Measurements from ENCODE around the gene HCRTR1.
A peak's percentile ranks its signal among the peaks of the same experiment; 100 is the strongest.

Gene HCRTR1

DNA sequence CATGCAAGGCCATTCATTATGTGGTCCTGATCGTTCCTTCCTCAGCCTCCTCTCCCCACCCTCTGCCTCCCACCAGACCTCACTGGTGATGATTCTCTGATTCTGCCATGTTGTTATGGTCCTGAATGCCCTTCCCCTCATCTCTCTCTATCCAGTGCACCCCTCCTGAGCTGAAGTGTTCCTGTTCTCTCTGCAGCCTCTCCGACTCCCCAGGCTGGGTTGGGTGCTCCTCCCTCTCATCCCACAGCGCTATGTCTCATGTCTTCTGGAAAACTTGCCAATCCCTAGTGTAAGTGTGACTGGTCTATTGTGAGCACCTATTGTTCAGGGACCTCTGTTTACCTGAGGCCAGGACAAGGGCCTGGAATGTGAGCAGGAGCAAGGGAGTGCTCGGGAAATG, 38.3 kb downstream of the HCRTR1 start:
- TF ChIP-seq, protein P1, sequence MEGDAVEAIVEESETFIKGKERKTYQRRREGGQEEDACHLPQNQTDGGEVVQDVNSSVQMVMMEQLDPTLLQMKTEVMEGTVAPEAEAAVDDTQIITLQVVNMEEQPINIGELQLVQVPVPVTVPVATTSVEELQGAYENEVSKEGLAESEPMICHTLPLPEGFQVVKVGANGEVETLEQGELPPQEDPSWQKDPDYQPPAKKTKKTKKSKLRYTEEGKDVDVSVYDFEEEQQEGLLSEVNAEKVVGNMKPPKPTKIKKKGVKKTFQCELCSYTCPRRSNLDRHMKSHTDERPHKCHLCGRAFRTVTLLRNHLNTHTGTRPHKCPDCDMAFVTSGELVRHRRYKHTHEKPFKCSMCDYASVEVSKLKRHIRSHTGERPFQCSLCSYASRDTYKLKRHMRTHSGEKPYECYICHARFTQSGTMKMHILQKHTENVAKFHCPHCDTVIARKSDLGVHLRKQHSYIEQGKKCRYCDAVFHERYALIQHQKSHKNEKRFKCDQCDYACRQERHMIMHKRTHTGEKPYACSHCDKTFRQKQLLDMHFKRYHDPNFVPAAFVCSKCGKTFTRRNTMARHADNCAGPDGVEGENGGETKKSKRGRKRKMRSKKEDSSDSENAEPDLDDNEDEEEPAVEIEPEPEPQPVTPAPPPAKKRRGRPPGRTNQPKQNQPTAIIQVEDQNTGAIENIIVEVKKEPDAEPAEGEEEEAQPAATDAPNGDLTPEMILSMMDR (conservative IDR thresholded peaks at IDR 0.05; ENCODE audit: control insufficient read depth, insufficient read depth, low read depth, low read length) = no peak
- DNase-seq (ENCODE audit: low read depth) = no peak
- H3K4me3 ChIP-seq (ENCODE audit: control insufficient read depth, low read depth, low read length) = no peak overlapping the region

DNA sequence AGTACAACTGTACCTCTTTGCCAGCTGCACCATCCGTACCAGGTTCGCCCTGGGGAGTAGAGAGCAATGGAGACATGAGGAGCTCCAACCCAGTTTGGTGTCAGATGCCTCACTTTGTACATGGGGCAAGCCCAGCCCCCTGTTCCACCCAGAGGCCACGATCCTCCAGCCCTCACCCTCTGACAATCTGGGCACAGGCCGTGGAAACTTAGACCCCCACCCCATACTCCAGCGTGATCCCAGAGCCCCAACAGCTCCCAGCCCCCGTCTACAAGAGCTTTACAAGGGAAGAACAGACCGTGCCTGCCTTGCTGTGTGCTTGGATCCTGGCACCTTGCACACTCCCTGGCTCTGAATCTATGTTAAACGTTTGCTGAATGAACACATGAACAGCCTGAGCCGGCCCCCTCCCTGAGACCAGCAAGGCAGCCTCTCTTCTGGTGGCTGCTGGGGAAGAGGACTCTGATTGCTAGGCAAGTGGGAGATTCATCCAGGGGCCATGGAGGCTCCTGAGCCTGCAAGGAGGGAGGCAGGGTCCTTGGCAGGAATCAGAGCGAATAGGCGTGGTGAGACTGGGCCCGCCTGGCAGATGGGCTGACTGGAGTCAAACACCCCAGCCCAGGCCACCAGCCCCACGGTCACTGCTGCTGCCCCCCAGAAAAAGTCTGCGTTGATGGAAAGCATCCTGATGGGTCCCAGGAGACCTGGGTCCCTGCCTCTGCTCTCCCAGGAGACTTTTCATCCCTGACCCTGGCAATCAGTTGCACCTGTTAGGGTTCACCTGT, 39.7 kb downstream of the HCRTR1 start:
- DNase-seq (ENCODE audit: low read depth) = no peak
- TF ChIP-seq, protein P1 (conservative IDR thresholded peaks at IDR 0.05; ENCODE audit: control insufficient read depth, insufficient read depth, low read depth, low read length) = no peak
- H3K4me3 ChIP-seq (ENCODE audit: control insufficient read depth, low read depth, low read length) = no peak overlapping the region

DNA sequence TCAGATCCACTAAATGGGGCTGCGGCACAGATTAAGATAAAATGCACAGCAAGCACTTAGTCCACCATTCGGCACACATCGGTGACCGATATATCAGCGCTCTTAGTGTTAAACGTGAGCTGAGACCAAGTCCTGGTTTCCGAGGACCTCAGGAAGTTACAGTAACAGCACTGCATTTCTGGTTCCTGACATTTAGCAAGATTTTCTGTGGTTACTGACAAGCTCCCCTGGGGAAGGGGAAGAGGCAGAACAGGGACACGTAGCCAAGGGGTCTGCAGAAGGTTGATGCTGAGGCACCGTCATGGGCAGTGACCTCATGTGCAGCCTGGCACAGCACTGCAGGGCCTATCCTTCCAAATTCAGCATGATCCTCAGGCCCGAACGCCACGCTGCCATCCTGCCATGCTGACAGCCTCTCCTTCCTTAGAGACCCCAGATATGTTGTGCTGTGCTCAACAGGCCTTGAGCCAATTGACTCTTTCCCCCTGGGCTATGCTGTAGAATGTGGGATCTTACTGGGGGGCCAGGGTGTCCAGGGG, 40.6 kb downstream of the HCRTR1 start:
- H3K4me3 ChIP-seq (ENCODE audit: control insufficient read depth, low read depth, low read length) = no peak overlapping the region
- TF ChIP-seq, protein P1 (conservative IDR thresholded peaks at IDR 0.05; ENCODE audit: control insufficient read depth, insufficient read depth, low read depth, low read length) = no peak
- DNase-seq (ENCODE audit: low read depth) = no peak

DNA sequence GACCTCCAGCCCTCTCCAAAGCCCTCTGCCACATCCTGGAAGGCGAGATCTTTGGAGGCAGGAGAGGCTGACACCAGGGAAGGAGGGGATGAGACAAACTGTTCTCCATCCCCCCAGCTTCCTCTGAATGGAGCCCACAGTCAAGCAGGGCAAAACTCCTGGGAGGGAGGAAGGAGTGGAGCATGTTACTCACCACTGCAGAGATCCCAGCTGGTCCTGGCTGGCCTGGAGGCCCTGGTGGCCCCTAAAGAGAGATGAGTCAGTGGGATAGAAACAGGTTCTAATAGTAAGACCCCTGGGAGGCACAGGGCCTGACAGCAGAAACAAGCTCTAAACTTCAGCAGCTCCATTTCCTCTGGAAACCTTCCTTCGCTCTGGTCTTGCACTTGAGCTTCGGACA, 41.2 kb downstream of the HCRTR1 start:
- TF ChIP-seq, protein P1 (conservative IDR thresholded peaks at IDR 0.05; ENCODE audit: control insufficient read depth, insufficient read depth, low read depth, low read length) = no peak
- H3K4me3 ChIP-seq (ENCODE audit: control insufficient read depth, low read depth, low read length) = no peak overlapping the region
- DNase-seq (ENCODE audit: low read depth) = peak; percentile 59

DNA sequence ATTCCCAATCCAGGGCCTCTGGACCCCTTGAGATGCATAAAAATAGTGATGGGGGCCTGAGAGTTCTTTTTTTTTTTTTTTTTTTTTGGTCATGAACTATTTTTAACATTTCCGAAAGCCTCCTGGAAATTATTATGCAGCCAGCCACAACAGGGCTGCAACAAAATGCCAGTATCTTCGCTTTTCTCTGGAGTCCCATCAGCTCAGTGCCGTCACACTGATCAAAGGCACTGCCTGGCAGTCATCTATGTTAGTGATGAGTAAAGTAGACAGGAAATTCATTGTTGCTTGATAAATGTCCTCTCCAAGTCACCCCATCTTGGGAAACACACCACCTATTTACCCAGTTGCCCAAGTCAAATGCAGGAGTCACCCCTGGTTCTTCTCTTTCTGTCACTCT, 42.4 kb downstream of the HCRTR1 start:
- no peak overlapping the region for H3K4me3 ChIP-seq (ENCODE audit: control insufficient read depth, low read depth, low read length)
- DNase-seq (ENCODE audit: low read depth) = no peak
- TF ChIP-seq, protein P1 (conservative IDR thresholded peaks at IDR 0.05; ENCODE audit: control insufficient read depth, insufficient read depth, low read depth, low read length) = no peak

DNA sequence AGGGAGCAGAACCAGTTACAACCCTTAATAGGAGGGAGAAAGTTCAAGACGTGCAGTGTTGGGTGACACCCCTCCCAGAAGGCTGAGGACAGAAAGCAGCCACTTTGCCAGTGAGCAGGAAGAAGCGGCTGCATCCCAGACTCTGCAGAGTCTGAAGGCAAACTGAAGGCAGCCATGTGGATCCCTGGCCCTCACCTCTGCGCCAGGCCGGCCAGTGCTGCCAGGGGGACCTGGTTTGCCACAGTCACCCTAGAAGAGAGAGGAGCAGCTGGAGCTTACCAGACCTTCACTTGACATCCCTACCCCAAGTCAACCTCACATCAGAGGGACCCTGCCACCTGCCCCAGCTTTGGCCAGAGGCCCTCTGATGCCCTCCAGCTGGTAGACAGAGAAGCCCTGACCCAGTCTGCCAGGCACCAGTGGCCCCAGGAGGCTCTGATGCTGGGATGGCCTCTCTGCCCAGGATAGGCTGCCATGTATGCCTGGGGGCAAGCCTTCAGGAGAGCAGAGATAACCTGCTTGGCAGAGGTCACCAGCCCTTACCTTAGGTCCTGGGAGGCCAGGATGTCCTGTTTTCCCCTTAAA, 43.5 kb downstream of the HCRTR1 start:
- TF ChIP-seq, protein P1 (conservative IDR thresholded peaks at IDR 0.05; ENCODE audit: control insufficient read depth, insufficient read depth, low read depth, low read length) = no peak
- DNase-seq (ENCODE audit: low read depth) = no peak
- H3K4me3 ChIP-seq (ENCODE audit: control insufficient read depth, low read depth, low read length) = no peak overlapping the region
